Neural cell (in vitro differentiated cells): ENCODE measurements around the gene PTPRS. TPM values are rescaled to one million over a fixed set of nuclear protein-coding genes. Genes with fewer than 3 reads are reported as not detected.

Experiments
- H2AFZ ChIP-seq: fragments of 200-600, 300-800 bp; sonication (generic), shearing (Covaris generic); 2 replicates; pipeline ENCODE4 v1.6.0; 2014; ENCODE audit warnings: low read depth, mild to moderate bottlenecking, antibody characterized with exemption, low read length, moderate library complexity
- H3F3A ChIP-seq: fragments of 200-600 bp; shearing (Covaris generic); 2 replicates; pipeline ENCODE4 v1.6.1; 2016; ENCODE audit warnings: mild to moderate bottlenecking, moderate library complexity, mixed read lengths, antibody characterized with exemption, low read length; ENCODE audit not compliant: insufficient read depth, poor library complexity, severe bottlenecking
- H3K27ac ChIP-seq: fragments of 200-600, 300-800 bp; sonication (generic), shearing (Covaris generic); 2 replicates; pipeline ENCODE4 v1.5.1; 2014; ENCODE audit warnings: mild to moderate bottlenecking, low read length, moderate library complexity
- H3K27me3 ChIP-seq: fragments of 300-800, 200-600 bp; sonication (generic), shearing (Covaris generic); 2 replicates; pipeline ENCODE4 v1.6.0; 2014; ENCODE audit warnings: mild to moderate bottlenecking, low read depth, low read length, moderate library complexity; ENCODE audit not compliant: insufficient read depth
- H3K36me3 ChIP-seq: fragments of 300-800, 200-600 bp; sonication (generic), shearing (Covaris generic); 2 replicates; pipeline ENCODE4 v1.5.1; 2014; ENCODE audit warnings: mild to moderate bottlenecking, antibody characterized with exemption, low read length, moderate library complexity; ENCODE audit not compliant: insufficient read depth
- H3K4me2 ChIP-seq: fragments of 300-800, 200-600 bp; sonication (generic), shearing (Covaris generic); 2 replicates; pipeline ENCODE4 v1.6.0; 2014; ENCODE audit warnings: mild to moderate bottlenecking, low read length
- H3K4me3 ChIP-seq: fragments of 300-800, 200-600 bp; sonication (generic), shearing (Covaris generic); 2 replicates; pipeline ENCODE4 v1.5.1; 2014; ENCODE audit warnings: mild to moderate bottlenecking, low read length, moderate library complexity
- H3K79me2 ChIP-seq: fragments of 200-600 bp; shearing (Covaris generic); replicated peaks from 2 replicates; pipeline ENCODE4 v1.6.0; 2014; ENCODE audit warnings: mild to moderate bottlenecking, low read length, moderate library complexity; ENCODE audit not compliant: insufficient read depth
- H3K9ac ChIP-seq: fragments of 300-800, 200-600 bp; sonication (generic), shearing (Covaris generic); 2 replicates; pipeline ENCODE4 v1.6.1; 2016; ENCODE audit warnings: mild to moderate bottlenecking, low read length, mixed read lengths
- H3K9me2 ChIP-seq: fragments of 200-600 bp; shearing (Covaris generic); 2 replicates; pipeline ENCODE4 v1.6.1; 2016; ENCODE audit warnings: mild to moderate bottlenecking, low read length, mixed read lengths; ENCODE audit not compliant: insufficient read depth
- H3K9me3 ChIP-seq: fragments of 200-600, 300-800 bp; sonication (generic), shearing (Covaris generic); 2 replicates; pipeline ENCODE4 v1.6.1; 2016; ENCODE audit warnings: mild to moderate bottlenecking, mixed run types, low read length, moderate library complexity, mixed read lengths
- H4K20me1 ChIP-seq: fragments of 200-600 bp; shearing (Covaris generic); 2 replicates; pipeline ENCODE4 v1.6.1; 2016; ENCODE audit warnings: mild to moderate bottlenecking, mixed run types; ENCODE audit not compliant: insufficient read depth
- CTCF ChIP-seq: fragments of 450-650 bp; IDR thresholded peaks from 2 replicates; pipeline ENCODE4 v1.5.1; 2014; ENCODE audit warnings: antibody characterized with exemption, mild to moderate bottlenecking, moderate library complexity; ENCODE audit not compliant: poor library complexity, severe bottlenecking
- EP300 ChIP-seq: fragments of 450-650 bp; conservative IDR thresholded peaks from 2 replicates; pipeline ENCODE4 v1.6.1; 2014; ENCODE audit warnings: antibody characterized with exemption, mild to moderate bottlenecking, moderate library complexity; ENCODE audit not compliant: poor library complexity, severe bottlenecking
- EZH2 ChIP-seq: fragments of 200-600, 300-800 bp; shearing (Covaris generic), sonication (generic); IDR thresholded peaks from 2 replicates; pipeline ENCODE4 v1.6.1; 2014; ENCODE audit warnings: antibody characterized with exemption, low read length, borderline replicate concordance, mild to moderate bottlenecking; ENCODE audit not compliant: insufficient read depth, poor library complexity, severe bottlenecking
- MXI1 ChIP-seq: fragments of 450-650 bp; conservative IDR thresholded peaks from 2 replicates; pipeline ENCODE4 v1.6.1; 2014; ENCODE audit warnings: antibody characterized with exemption, mild to moderate bottlenecking; ENCODE audit not compliant: poor library complexity, severe bottlenecking
- POLR2AphosphoS5 ChIP-seq: IDR thresholded peaks from 2 replicates; pipeline ENCODE4 v1.6.1; 2012
- RAD21 ChIP-seq: fragments of 450-650 bp; conservative IDR thresholded peaks from 2 replicates; pipeline ENCODE4 v1.6.1; 2014; ENCODE audit warnings: antibody characterized with exemption, mild to moderate bottlenecking, moderate library complexity
- REST ChIP-seq: IDR thresholded peaks from 2 replicates; pipeline ENCODE4 v1.6.1; 2012; ENCODE audit warnings: borderline replicate concordance
- SMC3 ChIP-seq: fragments of 450-650 bp; conservative IDR thresholded peaks from 2 replicates; pipeline ENCODE4 v1.6.1; 2014; ENCODE audit warnings: antibody characterized with exemption, mild to moderate bottlenecking, moderate library complexity; ENCODE audit not compliant: poor library complexity
- TAF1 ChIP-seq: IDR thresholded peaks from 2 replicates; pipeline ENCODE4 v1.6.1; 2012; ENCODE audit warnings: low read depth
- polyA plus RNA-seq: library from polyadenylated mRNA; depleted of rRNA; stranded (reverse); fragments of >200 nt; gene quantifications from 2 replicates; pipeline ENCODE4 v1.2.3, GENCODE V29; 2014

PTPRS gene
- polyA plus RNA-seq, 1 donor from 2014 or later: 121 TPM

GRCh38 chr19:5319516-5319915, 21.1 kb downstream of the PTPRS start:
- Histone ChIP-seq H3K27me3 (no peaks in the 10 kb centered on the region), H2AFZ (no peak overlapping the region), H3K27ac (no peak overlapping the region), H3F3A (no peaks in the 10 kb centered on the region), H3K9ac (no peak overlapping the region), H3K4me3 (no peak overlapping the region), H3K9me3 (peaks cover under 1% of the 10 kb centered on the region), H3K4me2 (no peak overlapping the region), H3K9me2 (no peaks in the 10 kb centered on the region), H3K36me3 (peaks cover 4% of the 10 kb centered on the region), H3K79me2 (peaks cover 88% of the 10 kb centered on the region), H4K20me1 (peaks cover 67% of the 10 kb centered on the region)
- TF ChIP-seq EZH2 (no peak), CTCF (no peak), MXI1 (no peak), POLR2AphosphoS5 (no peak), REST (no peak), TAF1 (no peak), RAD21 (no peak), EP300 (no peak), SMC3 (no peak)

- TF ChIP-seq CTCF (no peak), EZH2 (no peak), SMC3 (no peak), RAD21 (no peak), POLR2AphosphoS5 (no peak), TAF1 (no peak), REST (no peak), MXI1 (no peak), EP300 (no peak)
- no peak overlapping the region for H3K4me2 ChIP-seq
- peaks cover 4% of the 10 kb centered on the region for H3K36me3 ChIP-seq
- no peaks in the 10 kb centered on the region for H3K27me3 ChIP-seq
- no peak overlapping the region for H3K27ac ChIP-seq
- H4K20me1 ChIP-seq: peaks cover 62% of the 10 kb centered on the region
- H3K9me2 ChIP-seq: no peaks in the 10 kb centered on the region
- H3K9me3 ChIP-seq: no peaks in the 10 kb centered on the region
- no peak overlapping the region for H3K9ac ChIP-seq
- H3K4me3 ChIP-seq: no peak overlapping the region
- peaks cover 84% of the 10 kb centered on the region for H3K79me2 ChIP-seq
- no peak overlapping the region for H2AFZ ChIP-seq
- H3F3A ChIP-seq: no peaks in the 10 kb centered on the region
Measured at GRCh38 chr19:5318306-5318705, 22.3 kb downstream of the PTPRS start.
